Fibroblast of skin of left biceps (primary cell): ENCODE results near the gene IGF2R.
A peak's percentile ranks its signal among the peaks of the same experiment; 100 is the strongest.
"Not testable (repeated sequence)": the region's sequence is repeated elsewhere in the genome, so short reads cannot be mapped to it uniquely, and the experiment has no call there.

Source experiments
- DNase-seq, 2 experiments: peaks; one replicate each; pipeline ENCODE4 v3.0.0-alpha.2; 2013; ENCODE audit warnings: low read depth in 2 of 2

The IGF2R gene

GRCh38 chr6:159968295-159969203, at the start of gene IGF2R:
IGF2R (plus strand) TSS chr6:159969082; CDS start chr6:159969247, 165 bp downstream.
- peak; percentile 60 to 61 for DNase-seq

- no peak for DNase-seq
Measured at GRCh38 chr6:159919800-159920199, 49.1 kb upstream of the IGF2R start.

- DNase-seq, result not testable (repeated sequence)
Measured at GRCh38 chr6:159924150-159924549, 44.7 kb upstream of the IGF2R start.

- no peak for DNase-seq
Measured at GRCh38 chr6:159926542-159927203, 42.2 kb upstream of the IGF2R start.

- no peak for DNase-seq
Measured at GRCh38 chr6:159929819-159930218, 39.1 kb upstream of the IGF2R start.

- DNase-seq, result no peak
Measured at GRCh38 chr6:159931112-159931511, 37.8 kb upstream of the IGF2R start.

- no peak for DNase-seq
Measured at GRCh38 chr6:159931846-159932245, 37.0 kb upstream of the IGF2R start.

- no peak for DNase-seq
Measured at GRCh38 chr6:159933077-159933476, 35.8 kb upstream of the IGF2R start.

GRCh38 chr6:159934181-159934580, 34.7 kb upstream of the IGF2R start:
- no peak for DNase-seq

GRCh38 chr6:159935065-159935464, 33.8 kb upstream of the IGF2R start:
- no peak for DNase-seq

GRCh38 chr6:159935633-159936032, 33.2 kb upstream of the IGF2R start:
- DNase-seq, result no peak

GRCh38 chr6:159939591-159940016, 29.3 kb upstream of the IGF2R start:
- DNase-seq, result no peak

GRCh38 chr6:159941286-159942113, 27.4 kb upstream of the IGF2R start:
- no peak for DNase-seq

- no peak for DNase-seq
Measured at GRCh38 chr6:159943101-159943632, 25.7 kb upstream of the IGF2R start.

GRCh38 chr6:159943968-159944598, 24.8 kb upstream of the IGF2R start:
- DNase-seq, result no peak

- DNase-seq, result no peak
Measured at GRCh38 chr6:159945801-159946392, 23.0 kb upstream of the IGF2R start.

GRCh38 chr6:159946912-159947311, 22.0 kb upstream of the IGF2R start:
- DNase-seq, result no peak

- DNase-seq, result no peak
Measured at GRCh38 chr6:159948199-159948598, 20.7 kb upstream of the IGF2R start.

GRCh38 chr6:159951772-159952171, 17.1 kb upstream of the IGF2R start:
- DNase-seq, result no peak

- DNase-seq, result no peak
Measured at GRCh38 chr6:159952289-159953005, 16.4 kb upstream of the IGF2R start.
